A172 (cell line): ENCODE data around the gene CCR6. TPM values are rescaled to one million over a fixed set of nuclear protein-coding genes. Genes with fewer than 3 reads are reported as not detected.
"Not testable (repeated sequence)": the region's sequence is repeated elsewhere in the genome, so short reads cannot be mapped to it uniquely, and the experiment has no call there.

Experiments
- DNase-seq: peaks from one replicate; pipeline ENCODE4 v3.0.0-alpha.2; 2015; ENCODE audit warnings: low spot score
- total RNA-seq: library from RNA; depleted of rRNA; stranded (reverse); fragments of >200 nt; shearing (Covaris generic); gene quantifications from 2 replicates; pipeline ENCODE4 v1.2.3, GENCODE V29; 2014; rRNA removed

CCR6 gene
- total RNA-seq, result not detected in 2 replicates

- no peak for DNase-seq
Observed at GRCh38 chr6:167122827-167123657, at the start of gene CCR6. CCR6 (plus strand) TSS chr6:167123096; CDS start chr6:167136135, 13,039 bp downstream.

- DNase-seq, result no peak
Observed at GRCh38 chr6:167073679-167074274, 49.1 kb upstream of the CCR6 start.

GRCh38 chr6:167077241-167077932, 45.5 kb upstream of the CCR6 start:
- DNase-seq, result no peak

DNA sequence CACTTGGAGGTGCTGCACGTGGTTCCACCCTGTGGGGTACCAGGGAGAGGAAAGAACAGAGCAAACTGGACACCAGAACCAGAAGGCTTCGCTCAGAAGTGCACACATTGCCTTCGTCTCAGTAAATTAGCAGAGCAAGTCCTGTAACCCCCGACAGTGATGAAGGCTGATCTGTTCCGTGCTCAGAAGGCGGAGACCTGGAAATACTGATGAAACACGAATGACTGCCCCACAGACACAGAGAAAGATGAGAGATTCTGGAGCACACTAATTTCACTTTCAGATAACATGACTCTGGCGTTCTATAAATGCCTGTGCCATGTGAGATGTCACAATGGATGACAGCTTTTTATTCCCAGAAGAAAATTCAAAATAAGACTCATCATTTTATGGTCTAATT, 44.2 kb upstream of the CCR6 start:
- DNase-seq, result no peak

GRCh38 chr6:167079853-167080297, 43.0 kb upstream of the CCR6 start:
- DNase-seq, result no peak

DNA sequence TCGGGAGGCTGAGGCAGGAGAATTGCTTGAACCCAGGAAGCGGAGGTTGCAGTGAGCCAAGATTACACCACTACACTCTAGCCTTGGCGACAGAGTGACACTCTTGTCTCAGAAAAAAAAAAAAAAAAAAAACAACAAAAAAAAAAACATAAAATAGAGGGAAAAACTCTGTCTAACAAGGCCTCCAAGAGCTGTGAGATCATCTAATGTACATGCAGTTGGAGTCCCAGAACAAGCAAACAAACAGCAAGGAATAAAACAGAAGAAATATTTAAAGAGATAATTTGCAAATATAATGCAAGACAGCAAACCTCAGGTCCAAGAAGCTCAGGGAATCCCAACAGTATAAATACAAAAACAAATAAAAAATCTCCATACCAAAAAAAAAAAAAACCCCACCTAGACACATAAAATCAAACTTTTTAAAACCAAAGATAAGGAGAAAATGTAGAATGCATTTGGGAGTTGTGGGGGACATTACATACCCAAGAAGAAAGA, 35.0 kb upstream of the CCR6 start:
- DNase-seq, result no peak

DNA sequence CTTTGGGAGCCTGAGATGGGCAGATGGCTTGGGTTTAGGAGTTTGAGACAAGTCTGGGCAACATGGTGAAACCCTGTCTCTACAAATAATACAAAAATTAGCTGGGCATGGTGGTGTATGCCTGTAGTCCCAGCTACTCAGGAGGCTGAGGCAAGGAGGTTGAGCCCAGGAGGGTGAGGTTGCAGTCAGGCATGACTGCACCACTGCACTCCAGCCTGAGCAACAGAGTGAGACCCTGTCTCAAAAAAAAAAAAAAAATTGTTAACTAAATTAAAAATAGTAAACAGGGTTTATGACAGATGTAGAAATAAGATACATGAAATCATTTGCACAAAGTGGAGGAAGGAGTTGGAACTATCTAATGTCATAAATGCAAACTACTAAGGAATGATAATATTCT, 34.2 kb upstream of the CCR6 start:
- DNase-seq, result not testable (repeated sequence)

GRCh38 chr6:167089243-167090142, 33.4 kb upstream of the CCR6 start:
- DNase-seq, result no peak

GRCh38 chr6:167090171-167090570, 32.7 kb upstream of the CCR6 start:
- DNase-seq, result no peak

DNA sequence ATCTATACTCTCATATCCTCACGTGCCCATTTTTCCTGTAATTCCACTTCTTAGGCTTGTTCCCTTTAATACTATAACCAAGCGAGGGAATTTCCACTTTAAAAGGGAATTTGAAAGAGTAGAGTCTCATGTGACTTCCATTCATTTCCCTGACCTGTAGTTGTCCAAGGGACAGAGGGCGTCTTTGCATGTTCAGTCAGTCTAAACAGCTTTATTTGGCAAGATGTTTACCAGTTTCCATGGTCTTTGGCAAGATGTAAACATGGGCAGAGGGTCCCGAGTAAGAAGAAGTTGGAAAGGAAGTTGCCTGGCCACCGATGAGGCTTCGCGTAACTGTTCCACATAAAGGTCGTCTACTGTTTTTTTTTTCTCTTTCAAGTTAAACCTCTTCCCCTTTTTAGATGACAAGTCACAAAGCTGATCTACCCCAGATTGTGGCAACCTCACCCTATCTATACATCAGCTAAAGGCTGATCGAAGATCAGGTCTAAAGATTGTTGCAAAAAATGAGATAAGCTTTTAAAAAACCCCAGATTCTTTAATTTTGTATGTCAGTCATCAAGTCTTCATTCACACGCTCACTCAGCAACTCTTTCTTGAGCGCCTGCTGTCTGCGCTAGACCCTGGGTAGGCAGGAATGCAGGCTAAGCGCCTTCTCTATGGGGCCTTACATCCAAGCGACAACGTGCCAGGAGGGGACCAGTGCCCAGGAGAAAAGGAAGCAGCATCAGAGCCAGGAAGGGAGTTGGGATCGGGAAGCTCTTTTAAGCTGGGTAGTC, 31.7 kb upstream of the CCR6 start:
- DNase-seq, result no peak

- DNase-seq, result no peak
Observed at GRCh38 chr6:167091805-167092107, 31.1 kb upstream of the CCR6 start.

DNA sequence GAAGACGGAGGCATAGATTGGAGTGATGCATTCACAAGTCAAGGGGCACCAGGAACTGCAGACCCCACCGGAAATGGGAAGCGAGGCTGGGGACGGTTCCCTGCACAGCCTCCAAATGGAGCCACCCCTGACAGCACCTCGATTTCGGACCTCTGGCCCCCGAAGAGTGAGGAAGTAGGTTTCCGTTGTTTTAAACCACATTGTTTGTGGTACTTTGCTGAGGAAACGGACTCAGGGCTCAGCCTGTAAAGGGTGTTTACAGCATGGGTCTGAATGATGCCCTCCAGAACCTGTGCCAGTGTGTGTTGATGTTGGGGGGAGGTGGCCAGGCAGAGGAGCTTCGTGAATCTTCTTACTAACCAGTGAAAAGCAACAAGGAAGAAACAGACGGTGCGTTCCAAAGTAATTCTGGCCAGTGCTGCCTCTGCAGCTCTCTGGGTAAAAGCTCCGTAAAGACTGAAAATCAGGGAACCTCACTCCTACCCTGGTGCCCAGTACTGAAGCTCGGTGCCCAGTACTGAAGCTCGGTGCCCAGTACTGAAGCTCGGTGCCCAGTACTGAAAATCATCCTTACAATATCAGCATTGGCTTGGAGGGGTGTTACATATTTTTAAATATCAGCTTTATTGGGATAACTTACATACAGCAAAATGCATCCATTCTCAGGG, 30.1 kb upstream of the CCR6 start:
- DNase-seq, result no peak

- no peak for DNase-seq
Observed at GRCh38 chr6:167093406-167093921, 29.4 kb upstream of the CCR6 start.

DNA sequence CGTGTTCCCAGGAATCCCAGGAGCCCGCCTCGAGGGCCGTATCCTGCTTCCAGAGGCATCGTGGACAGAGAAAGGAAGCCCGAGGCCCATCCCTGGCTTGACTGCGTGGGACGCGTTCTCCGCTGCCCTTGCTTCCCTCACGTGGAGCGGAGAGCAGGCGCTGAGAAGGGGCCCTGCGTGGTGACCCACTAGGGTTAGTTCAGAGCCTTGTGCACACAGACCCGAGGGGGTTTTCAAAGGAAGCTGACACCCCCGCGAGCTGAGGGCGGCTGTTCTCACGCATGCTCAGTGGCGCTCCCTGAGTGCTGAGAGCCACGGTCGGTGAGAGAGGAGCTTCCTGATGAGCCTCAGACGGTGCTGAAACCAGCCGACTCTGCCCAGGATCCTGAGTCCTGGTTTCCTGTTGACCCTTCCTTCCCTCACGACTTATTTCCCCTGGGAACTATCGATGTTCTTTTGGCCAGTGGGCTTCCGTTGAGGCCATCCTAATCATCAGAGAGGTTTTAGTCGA, 28.9 kb upstream of the CCR6 start:
- DNase-seq, result no peak

DNA sequence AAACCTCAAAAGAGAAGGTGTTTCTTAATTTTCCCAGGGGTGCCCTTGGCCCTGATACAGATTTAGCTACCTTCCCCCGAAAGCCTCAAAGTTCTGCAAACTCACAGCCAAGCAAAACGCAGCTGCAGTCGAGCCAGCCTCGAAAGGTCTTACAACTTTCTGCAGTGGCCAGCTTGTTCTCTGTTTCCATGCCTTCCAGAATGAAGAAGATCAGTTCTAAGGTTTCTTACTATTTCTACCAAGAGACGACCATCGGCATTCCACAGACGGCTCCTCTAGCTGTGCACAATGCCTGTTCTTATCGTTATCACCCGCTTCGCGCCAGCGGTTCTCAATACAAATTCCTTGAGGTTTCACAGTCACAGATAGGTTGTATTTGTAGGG, 28.5 kb upstream of the CCR6 start:
- DNase-seq, result no peak

GRCh38 chr6:167094820-167095637, 27.9 kb upstream of the CCR6 start:
- DNase-seq, result no peak

DNA sequence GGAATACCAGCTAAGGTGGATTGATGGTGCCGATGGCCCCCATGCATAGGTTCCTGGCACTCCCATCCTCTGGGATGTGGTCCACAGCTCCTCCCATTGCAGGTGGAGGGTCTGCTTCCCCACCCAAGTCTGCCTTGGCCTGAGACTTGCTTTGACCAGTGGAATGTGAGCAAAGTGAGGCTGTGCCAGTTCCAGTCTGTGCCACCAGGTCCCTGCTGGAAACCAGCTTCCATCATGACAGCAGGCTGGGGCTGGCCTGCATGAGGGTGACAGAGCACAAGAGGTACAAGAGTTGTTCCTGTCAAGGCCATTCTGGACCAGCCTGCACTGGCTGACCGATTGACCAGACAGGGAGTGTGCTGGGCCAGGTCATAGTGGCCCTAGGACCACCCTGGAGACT, 27.0 kb upstream of the CCR6 start:
- DNase-seq, result no peak

DNA sequence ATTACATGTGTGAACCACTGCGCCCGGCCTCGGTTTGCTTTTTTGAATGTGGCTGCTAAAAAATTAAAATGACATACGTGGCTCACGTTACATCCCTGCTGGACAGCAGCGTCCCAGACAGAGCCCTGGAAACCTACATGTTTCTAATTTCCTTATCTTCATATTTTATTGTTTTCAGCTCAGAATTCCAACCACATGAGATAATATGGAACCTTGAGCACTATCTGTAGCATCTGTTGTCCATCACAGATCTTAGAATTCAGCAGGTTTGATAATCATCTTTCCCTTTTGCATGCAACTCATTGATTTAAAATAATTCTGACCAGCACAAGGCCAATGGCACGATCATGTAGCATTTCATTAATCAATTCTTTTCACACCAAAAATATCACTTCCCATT, 25.9 kb upstream of the CCR6 start:
- no peak for DNase-seq

- no peak for DNase-seq
Observed at GRCh38 chr6:167097770-167098169, 25.1 kb upstream of the CCR6 start.
